Caco-2 (cell line): ENCODE measurements around the gene PIAS1. TPM values are rescaled to one million over a fixed set of nuclear protein-coding genes. Genes with fewer than 3 reads are reported as not detected.
A peak's percentile ranks its signal among the peaks of the same experiment; 100 is the strongest.

Source experiments
- BruUV-seq: library from RNA; stranded (reverse); fragments of 400-500 nt; replicated peaks from 2 replicates; lab custom pipeline; 2021; lab: Mats Ljungman, UMichigan
- CTCF ChIA-PET: fragments of 300-600 bp; sonication (Branson Sonifier 250); formaldehyde crosslinking; loops from one replicate; lab custom pipeline; 2022; ENCODE audit warnings: antibody characterized with exemption; lab: Charles Lee
- POLR2A ChIA-PET: fragments of 300-600 bp; sonication (Branson Sonifier 250); formaldehyde crosslinking; loops from one replicate; lab custom pipeline; 2022; ENCODE audit warnings: antibody characterized with exemption; lab: Charles Lee
- DNase-seq, 2 experiments: peaks; one replicate each; pipeline versions ENCODE4 v3.0.0 to v3.0.0-alpha.2; 2020 to 2022
- H3K27me3 ChIP-seq: replicated peaks from 2 replicates; pipeline ENCODE4 v1.6.0; 2011; ENCODE audit warnings: low read length; ENCODE audit not compliant: control insufficient read depth, insufficient read depth
- H3K36me3 ChIP-seq: 2 replicates; pipeline ENCODE4 v1.5.1; 2011; ENCODE audit warnings: low read length; ENCODE audit not compliant: control insufficient read depth, insufficient read depth
- H3K4me1 ChIP-seq: fragments of 250-450 bp; sonication (Bioruptor Pico); 2 replicates; pipeline ENCODE4 v1.5.1; 2020; ENCODE audit warnings: mild to moderate bottlenecking
- H3K4me3 ChIP-seq: 2 replicates; pipeline ENCODE4 v1.5.1; 2011; ENCODE audit warnings: low read depth, mild to moderate bottlenecking, control low read depth, low read length
- H3K9me3 ChIP-seq: fragments of 250-450 bp; sonication (Bioruptor Pico); 2 replicates; pipeline ENCODE4 v1.5.1; 2020; ENCODE audit warnings: mild to moderate bottlenecking, moderate library complexity
- H3K27ac Mint-ChIP-seq: one replicate; pipeline ENCODE4 v1.8.0; 2022; ENCODE audit warnings: mixed read lengths; ENCODE audit not compliant: unreplicated experiment
- H3K27me3 Mint-ChIP-seq: one replicate; pipeline ENCODE4 v1.8.0; 2022; ENCODE audit warnings: mixed read lengths; ENCODE audit not compliant: insufficient read depth, unreplicated experiment
- H3K36me3 Mint-ChIP-seq: one replicate; pipeline ENCODE4 v1.8.0; 2022; ENCODE audit warnings: mild to moderate bottlenecking, mixed read lengths; ENCODE audit not compliant: insufficient read depth, unreplicated experiment
- H3K4me1 Mint-ChIP-seq: one replicate; pipeline ENCODE4 v1.8.0; 2022; ENCODE audit warnings: low read depth, mixed read lengths; ENCODE audit not compliant: unreplicated experiment
- H3K4me3 Mint-ChIP-seq: one replicate; pipeline ENCODE4 v1.8.0; 2022; ENCODE audit warnings: mild to moderate bottlenecking, moderate library complexity, mixed read lengths; ENCODE audit not compliant: unreplicated experiment
- H3K9me3 Mint-ChIP-seq: one replicate; pipeline ENCODE4 v1.8.0; 2022; ENCODE audit warnings: mixed read lengths; ENCODE audit not compliant: unreplicated experiment
- intact Hi-C: fragments of 100-400 bp; cut with micrococcal nuclease; formaldehyde crosslinking; loops from one replicate; pipeline ENCODE4 v1.10.0; 2022; ENCODE audit not compliant: unreplicated experiment
- total RNA-seq: library from RNA; stranded (reverse); gene quantifications from 2 replicates; pipeline ENCODE4 v1.2.3, GENCODE V29; 2022
- TF ChIP-seq, protein P1 (sequence below), 2 experiments: fragments of 200-600 bp in 1 of 2; IDR thresholded peaks; 1 replicate in 1 of 2; 2 replicates in 1 of 2; pipeline versions ENCODE4 v1.5.1 to v1.8.0; 2011 to 2022; ENCODE audit warnings: antibody characterized with exemption in 1 of 2, control low read depth in 1 of 2, inconsistent platforms in 1 of 2, low read depth in 1 of 2, low read length in 1 of 2, mild to moderate bottlenecking in 1 of 2, moderate library complexity in 1 of 2; ENCODE audit not compliant: insufficient read depth in 1 of 2, severe bottlenecking in 1 of 2, unreplicated experiment in 1 of 2

PIAS1 gene
- total RNA-seq, 1 experiment from 2014 or later = 48.0 TPM

DNA sequence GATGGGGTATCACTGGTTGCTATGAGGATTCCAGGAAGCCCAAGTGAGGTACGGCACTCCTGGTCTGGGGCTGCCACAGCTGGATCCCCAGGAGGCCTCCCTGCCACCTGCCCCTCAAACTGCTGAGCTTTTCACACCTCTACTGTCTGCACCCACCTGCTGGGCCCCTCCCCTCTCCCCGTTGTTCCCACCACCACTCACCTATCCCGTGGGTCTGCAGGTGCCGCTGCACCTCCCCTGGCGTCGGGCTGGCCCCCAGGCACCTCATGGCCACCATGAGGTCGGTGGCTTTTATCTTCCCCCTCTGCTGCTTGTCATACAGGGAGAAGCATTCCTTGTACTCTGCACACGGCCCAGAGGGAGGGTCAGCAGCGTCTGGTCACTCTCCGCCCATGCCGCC, 145.2 kb downstream of the PIAS1 start:
- peaks cover 17% of the 10 kb centered on the region for H3K4me1 Mint-ChIP-seq
- ChIA-PET CTCF (no interaction called here), POLR2A (no interaction called here)
- H3K36me3 Mint-ChIP-seq = peaks cover 66% of the 10 kb centered on the region
- TF ChIP-seq, protein P1, sequence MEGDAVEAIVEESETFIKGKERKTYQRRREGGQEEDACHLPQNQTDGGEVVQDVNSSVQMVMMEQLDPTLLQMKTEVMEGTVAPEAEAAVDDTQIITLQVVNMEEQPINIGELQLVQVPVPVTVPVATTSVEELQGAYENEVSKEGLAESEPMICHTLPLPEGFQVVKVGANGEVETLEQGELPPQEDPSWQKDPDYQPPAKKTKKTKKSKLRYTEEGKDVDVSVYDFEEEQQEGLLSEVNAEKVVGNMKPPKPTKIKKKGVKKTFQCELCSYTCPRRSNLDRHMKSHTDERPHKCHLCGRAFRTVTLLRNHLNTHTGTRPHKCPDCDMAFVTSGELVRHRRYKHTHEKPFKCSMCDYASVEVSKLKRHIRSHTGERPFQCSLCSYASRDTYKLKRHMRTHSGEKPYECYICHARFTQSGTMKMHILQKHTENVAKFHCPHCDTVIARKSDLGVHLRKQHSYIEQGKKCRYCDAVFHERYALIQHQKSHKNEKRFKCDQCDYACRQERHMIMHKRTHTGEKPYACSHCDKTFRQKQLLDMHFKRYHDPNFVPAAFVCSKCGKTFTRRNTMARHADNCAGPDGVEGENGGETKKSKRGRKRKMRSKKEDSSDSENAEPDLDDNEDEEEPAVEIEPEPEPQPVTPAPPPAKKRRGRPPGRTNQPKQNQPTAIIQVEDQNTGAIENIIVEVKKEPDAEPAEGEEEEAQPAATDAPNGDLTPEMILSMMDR (IDR thresholded peaks at IDR 0.05; ENCODE audit: insufficient read depth in 1 of 2, low read depth in 1 of 2, low read length in 1 of 2, severe bottlenecking in 1 of 2, unreplicated experiment in 1 of 2) = no peak
- no peak for DNase-seq
- Histone ChIP-seq H3K36me3 (peaks cover 2% of the 10 kb centered on the region), H3K4me1 (peaks cover 2% of the 10 kb centered on the region; the same call in 1 of the 2 replicates), H3K4me3 (no peak overlapping the region), H3K9me3 (no peaks in the 10 kb centered on the region), H3K27me3 (no peaks in the 10 kb centered on the region)
- intact Hi-C loops = no loop called here
- BruUV-seq = no TSS peak
- H3K9me3 Mint-ChIP-seq = no peaks in the 10 kb centered on the region
- H3K27ac Mint-ChIP-seq = peak overlapping the region; percentile 58
- H3K27me3 Mint-ChIP-seq = no peaks in the 10 kb centered on the region
- H3K4me3 Mint-ChIP-seq = no peak overlapping the region

GRCh38 chr15:68200016-68200861, 146.1 kb downstream of the PIAS1 start:
- ChIA-PET POLR2A (no interaction called here), CTCF (no interaction called here)
- H3K27ac Mint-ChIP-seq = peak overlapping the region; percentile 82
- Histone ChIP-seq H3K9me3 (no peaks in the 10 kb centered on the region), H3K27me3 (no peaks in the 10 kb centered on the region), H3K4me1 (peaks cover 9% of the 10 kb centered on the region), H3K36me3 (peaks cover 2% of the 10 kb centered on the region), H3K4me3 (no peak overlapping the region)
- no peak for DNase-seq
- H3K4me3 Mint-ChIP-seq = no peak overlapping the region
- H3K27me3 Mint-ChIP-seq = no peaks in the 10 kb centered on the region
- intact Hi-C loops = no loop called here
- no TSS peak for BruUV-seq
- TF ChIP-seq, protein P1 (IDR thresholded peaks at IDR 0.05; ENCODE audit: insufficient read depth in 1 of 2, low read depth in 1 of 2, low read length in 1 of 2, severe bottlenecking in 1 of 2, unreplicated experiment in 1 of 2) = no peak
- H3K4me1 Mint-ChIP-seq = peaks cover 17% of the 10 kb centered on the region
- H3K36me3 Mint-ChIP-seq = peaks cover 60% of the 10 kb centered on the region
- no peaks in the 10 kb centered on the region for H3K9me3 Mint-ChIP-seq

- CTCF ChIA-PET = no interaction called here
- peaks cover 19% of the 10 kb centered on the region for H3K4me1 ChIP-seq
Measured at GRCh38 chr15:68201153-68201878, 147.2 kb downstream of the PIAS1 start.

More at GRCh38 chr15:68201153-68201878, 147.2 kb downstream of the PIAS1 start:
- BruUV-seq = no TSS peak
- Mint-ChIP-seq H3K9me3 (no peaks in the 10 kb centered on the region), H3K4me3 (peak overlapping the region; percentile 25), H3K27ac (peak overlapping the region; percentile 82), H3K4me1 (peaks cover 17% of the 10 kb centered on the region), H3K36me3 (peaks cover 49% of the 10 kb centered on the region), H3K27me3 (no peaks in the 10 kb centered on the region)
- intact Hi-C loops = no loop called here
- H3K27me3 ChIP-seq = no peaks in the 10 kb centered on the region
- H3K4me3 ChIP-seq = no peak overlapping the region
- POLR2A ChIA-PET = no interaction called here
- H3K36me3 ChIP-seq = no peaks in the 10 kb centered on the region; the same call in 1 of the 2 replicates
- TF ChIP-seq, protein P1 (IDR thresholded peaks at IDR 0.05; ENCODE audit: insufficient read depth in 1 of 2, low read depth in 1 of 2, low read length in 1 of 2, severe bottlenecking in 1 of 2, unreplicated experiment in 1 of 2) = no peak
- no peak for DNase-seq
- H3K9me3 ChIP-seq = no peaks in the 10 kb centered on the region
